IMR-90 (cell line): ENCODE results near the gene CCNYL1. TPM values are rescaled to one million over a fixed set of nuclear protein-coding genes. Genes with fewer than 3 reads are reported as not detected.

Source experiments
- ATAC-seq: fragments of 200-7000 bp; cut with Tn5 transposase; 2 replicates; pipeline ENCODE4 v1.9.1; 2020; ENCODE audit warnings: low read depth, mild to moderate bottlenecking, moderate library complexity
- BruUV-seq: library from RNA; stranded (reverse); fragments of 400-500 nt; replicated peaks from 2 replicates; lab custom pipeline; 2021; lab: Mats Ljungman, UMichigan
- CTCF ChIA-PET: fragments of 300-600 bp; formaldehyde crosslinking; extraction: SDS; loops from one replicate; lab custom pipeline; 2021; ENCODE audit warnings: antibody characterized with exemption; lab: Yijun Ruan, JAX
- POLR2A ChIA-PET: fragments of 300-600 bp; sonication (Branson Sonifier 250); formaldehyde crosslinking; loops from one replicate; lab custom pipeline; 2022; ENCODE audit warnings: antibody characterized with exemption; ENCODE audit not compliant: unreplicated experiment; lab: Charles Lee
- DNase-seq: peaks from one replicate; pipeline ENCODE4 v3.0.0; 2013
- H2AFZ ChIP-seq: replicated peaks from 2 replicates; pipeline ENCODE3; 2013; ENCODE audit warnings: low read length, mild to moderate bottlenecking; ENCODE audit not compliant: poor library complexity
- H2AK5ac ChIP-seq: 2 replicates; pipeline ENCODE4 v1.6.1; 2013; ENCODE audit warnings: low read depth, low read length, inconsistent platforms
- H2AK9ac ChIP-seq: replicated peaks from 2 replicates; pipeline ENCODE3; 2013; ENCODE audit warnings: mild to moderate bottlenecking, low read depth, low read length, moderate library complexity; ENCODE audit not compliant: poor library complexity
- H2BK120ac ChIP-seq: 2 replicates; pipeline ENCODE4 v1.6.1; 2013; ENCODE audit warnings: low read depth, low read length, inconsistent platforms
- H2BK15ac ChIP-seq: 3 replicates; pipeline ENCODE4 v1.6.1; 2013; ENCODE audit warnings: low read depth, low read length, inconsistent platforms
- H2BK20ac ChIP-seq: 2 replicates; pipeline ENCODE4 v1.6.1; 2013; ENCODE audit warnings: low read depth, mild to moderate bottlenecking, inconsistent platforms, low read length, moderate library complexity
- H2BK5ac ChIP-seq: 2 replicates; pipeline ENCODE4 v1.6.1; 2013; ENCODE audit warnings: mild to moderate bottlenecking, low read depth, low read length, inconsistent platforms; ENCODE audit not compliant: poor library complexity, severe bottlenecking
- H3K14ac ChIP-seq: replicated peaks from 2 replicates; pipeline ENCODE4 v1.6.1; 2013; ENCODE audit warnings: low read depth, low read length, inconsistent platforms
- H3K18ac ChIP-seq: 2 replicates; pipeline ENCODE4 v1.6.1; 2013; ENCODE audit warnings: low read depth, low read length, control low read depth
- H3K23ac ChIP-seq: 2 replicates; pipeline ENCODE4 v1.6.1; 2013; ENCODE audit warnings: low read depth, low read length, inconsistent platforms
- H3K27ac ChIP-seq: 2 replicates; pipeline ENCODE4 v1.5.1; 2013; ENCODE audit warnings: mild to moderate bottlenecking, control low read depth, low read length; ENCODE audit not compliant: insufficient read depth
- H3K27me3 ChIP-seq: 2 replicates; pipeline ENCODE4 v1.6.1; 2013; ENCODE audit warnings: low read length; ENCODE audit not compliant: control insufficient read depth, insufficient read depth
- H3K36me3 ChIP-seq: 2 replicates; pipeline ENCODE4 v1.6.1; 2013; ENCODE audit warnings: low read length, mixed read lengths; ENCODE audit not compliant: control insufficient read depth, insufficient read depth
- H3K4ac ChIP-seq: 2 replicates; pipeline ENCODE4 v1.6.1; 2013; ENCODE audit warnings: low read depth, low read length, inconsistent platforms
- H3K4me1 ChIP-seq: 2 replicates; pipeline ENCODE4 v1.6.1; 2013; ENCODE audit warnings: low read length, mixed read lengths; ENCODE audit not compliant: control insufficient read depth, insufficient read depth
- H3K4me2 ChIP-seq: 2 replicates; pipeline ENCODE4 v1.6.1; 2013; ENCODE audit warnings: low read depth, mild to moderate bottlenecking, control low read depth, low read length, moderate library complexity
- H3K4me3 ChIP-seq: 2 replicates; pipeline ENCODE4 v1.5.1; 2013; ENCODE audit warnings: low read depth, mild to moderate bottlenecking, control low read depth, low read length, moderate library complexity; ENCODE audit not compliant: insufficient read depth
- H3K56ac ChIP-seq: 2 replicates; pipeline ENCODE4 v1.6.1; 2013; ENCODE audit warnings: low read length, inconsistent platforms; ENCODE audit not compliant: insufficient read depth; ENCODE audit errors: extremely low read depth
- H3K79me1 ChIP-seq, 2 experiments: 2 replicates each; pipeline ENCODE4 v1.6.1; 2013; ENCODE audit warnings: low read length in 2 of 2, inconsistent platforms in 1 of 2, low read depth in 1 of 2
- H3K9ac ChIP-seq: 2 replicates; pipeline ENCODE4 v1.6.1; 2013; ENCODE audit warnings: low read depth, low read length, control low read depth
- H3K9me1 ChIP-seq: 2 replicates; pipeline ENCODE4 v1.6.1; 2013; ENCODE audit warnings: low read length, inconsistent platforms; ENCODE audit not compliant: insufficient read depth
- H3K9me3 ChIP-seq: 2 replicates; pipeline ENCODE4 v1.6.1; 2013; ENCODE audit warnings: low read length; ENCODE audit not compliant: control insufficient read depth, insufficient read depth
- H4K20me1 ChIP-seq: 2 replicates; pipeline ENCODE4 v1.6.1; 2013; ENCODE audit warnings: low read length, inconsistent platforms; ENCODE audit not compliant: insufficient read depth
- H4K5ac ChIP-seq: 2 replicates; pipeline ENCODE4 v1.6.1; 2013; ENCODE audit warnings: mild to moderate bottlenecking, low read depth, low read length, control low read depth
- H4K8ac ChIP-seq, 2 experiments: 2 replicates each; pipeline ENCODE4 v1.6.1; 2013; ENCODE audit warnings: low read depth in 2 of 2, low read length in 2 of 2, control low read depth in 1 of 2, inconsistent platforms in 1 of 2
- H4K91ac ChIP-seq: 2 replicates; pipeline ENCODE4 v1.6.1; 2013; ENCODE audit warnings: low read depth, low read length, inconsistent platforms; ENCODE audit not compliant: insufficient read depth
- BHLHE40 ChIP-seq: fragments of 150-350 bp; IDR thresholded peaks from 2 replicates; pipeline ENCODE4 v1.6.1; 2016; ENCODE audit warnings: mild to moderate bottlenecking, low read depth, low read length
- CEBPB ChIP-seq: IDR thresholded peaks from 2 replicates; pipeline ENCODE4 v1.6.1; 2012; ENCODE audit warnings: low read depth, low read length, improper control_type of control experiment
- CHD1 ChIP-seq: IDR thresholded peaks from 2 replicates; pipeline ENCODE4 v1.6.1; 2012; ENCODE audit warnings: low read depth, low read length, improper control_type of control experiment
- MAFK ChIP-seq: IDR thresholded peaks from 2 replicates; pipeline ENCODE4 v1.6.1; 2012; ENCODE audit warnings: low read depth, low read length, improper control_type of control experiment
- MAZ ChIP-seq: IDR thresholded peaks from 2 replicates; pipeline ENCODE4 v1.6.1; 2012; ENCODE audit warnings: low read depth, mild to moderate bottlenecking, low read length, improper control_type of control experiment, moderate library complexity, borderline replicate concordance
- MXI1 ChIP-seq: IDR thresholded peaks from 2 replicates; pipeline ENCODE4 v1.6.1; 2012; ENCODE audit warnings: low read depth, mild to moderate bottlenecking, low read length, moderate library complexity, borderline replicate concordance
- NFE2L2 ChIP-seq: fragments of 150-350 bp; IDR thresholded peaks from 2 replicates; pipeline ENCODE4 v1.6.1; 2016; ENCODE audit warnings: low read depth, mild to moderate bottlenecking, low read length
- RAD21 ChIP-seq: IDR thresholded peaks from 2 replicates; pipeline ENCODE4 v1.6.1; 2012; ENCODE audit warnings: low read length, improper control_type of control experiment
- RCOR1 ChIP-seq: IDR thresholded peaks from 2 replicates; pipeline ENCODE4 v1.6.1; 2012; ENCODE audit warnings: mild to moderate bottlenecking, low read length, improper control_type of control experiment; ENCODE audit not compliant: insufficient replicate concordance
- WGBS, 2 experiments: methylation state at CpG; one replicate each; pipeline versions ENCODE4 v1.1.5 to v1.1.7; 2013; ENCODE audit warnings: missing lambda C conversion rate in 2 of 2; ENCODE audit not compliant: insufficient read length in 1 of 2; ENCODE audit errors: extremely low coverage in 2 of 2; 5-methylcytosine and 5-hydroxymethylcytosine counted together
- dilution Hi-C: fragments of 300-500 bp; cut with HindIII; formaldehyde crosslinking; loops from one replicate; pipeline ENCODE4 v1.14.3; 2018; ENCODE audit warnings: low sequenced_read_pairs; ENCODE audit not compliant: unreplicated experiment
- in situ Hi-C: fragments of 300-500 bp; cut with MboI; formaldehyde crosslinking; loops from 3 replicates; pipeline ENCODE4 v1.14.3; 2019; ENCODE audit warnings: low sequenced_read_pairs, inconsistent platforms, mixed read lengths
- intact Hi-C: fragments of 100-400 bp; cut with micrococcal nuclease; formaldehyde crosslinking; loops from 2 replicates; pipeline ENCODE4 v1.10.0; 2022
- polyA plus RNA-seq, 3 experiments: library from polyadenylated mRNA; depleted of rRNA; stranded (reverse); fragments of >200 nt; gene quantifications; 2 replicates each; pipeline ENCODE4 v1.2.3, GENCODE V29; 2012; ENCODE audit warnings: low replicate concordance in 1 of 3
- total RNA-seq: library from RNA; depleted of rRNA; stranded (reverse); fragments of >200 nt; gene quantifications from 2 replicates; pipeline ENCODE4 v1.2.3, GENCODE V29; 2012
- TF ChIP-seq, protein P1 (sequence below): conservative IDR thresholded peaks from 2 replicates; pipeline ENCODE4 v1.5.1; 2012; ENCODE audit warnings: mild to moderate bottlenecking, low read depth, low read length, improper control_type of control experiment
- TF ChIP-seq, protein P2 (sequence below): fragments of 150-350 bp; IDR thresholded peaks from 2 replicates; pipeline ENCODE4 v1.6.1; 2016; ENCODE audit warnings: low read depth, mild to moderate bottlenecking, low read length, moderate library complexity, borderline replicate concordance

Gene CCNYL1
- total and polyA plus RNA-seq, 2 of the 4 experiments (the other 2 are of a cell fraction) = 5.4 to 7.3 TPM

DNA sequence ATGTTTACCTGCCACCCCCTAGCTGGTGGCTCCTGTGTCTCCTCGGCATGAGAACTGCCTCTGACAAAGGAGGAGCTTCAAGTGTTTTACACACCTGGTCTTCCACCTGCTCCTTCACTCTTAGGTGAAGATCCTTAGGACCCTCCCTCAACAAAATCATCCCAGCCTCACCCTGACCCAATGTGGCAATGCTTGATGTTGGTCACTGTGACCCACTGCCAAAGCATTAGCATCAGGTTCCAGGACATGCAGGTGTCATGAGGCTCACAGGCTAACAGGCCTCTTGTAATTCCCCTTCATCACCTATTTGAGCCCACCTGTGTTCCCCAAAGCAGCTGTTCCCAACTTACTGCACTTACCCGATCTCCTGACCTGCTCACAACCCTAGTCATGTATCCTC is 48.5 kb downstream of the CCNYL1 start:
- no TSS peak for BruUV-seq
- ATAC-seq (no peak), DNase-seq (no peak)
- no peaks in the 10 kb centered on the region for H3K79me1 ChIP-seq
- H4K20me1 ChIP-seq = no peaks in the 10 kb centered on the region
- ChIA-PET POLR2A (no interaction called here), CTCF (no interaction called here)
- H3K4me3 ChIP-seq = no peak overlapping the region
- no peak overlapping the region for H2AK5ac ChIP-seq
- 73% methylated on average over 1 of the region's 2 CpGs; no CpG with 5 or more reads in 1 of the 2 experiments for WGBS, 2 experiments
- H3K9me3 ChIP-seq = no peaks in the 10 kb centered on the region
- no peak overlapping the region for H4K8ac ChIP-seq
- no peak overlapping the region for H4K5ac ChIP-seq
- no peak overlapping the region for H3K23ac ChIP-seq
- no peak overlapping the region for H2BK5ac ChIP-seq
- H3K9me1 ChIP-seq = no peaks in the 10 kb centered on the region
- no peak overlapping the region for H3K4me2 ChIP-seq
- no peak overlapping the region for H2BK15ac ChIP-seq
- H3K9ac ChIP-seq = no peak overlapping the region
- in situ Hi-C loops (no loop called here), dilution Hi-C loops (no loop called here), intact Hi-C loops (no loop called here)
- H3K36me3 ChIP-seq = no peaks in the 10 kb centered on the region
- no peak overlapping the region for H2AFZ ChIP-seq
- H3K4ac ChIP-seq = no peak overlapping the region
- H3K56ac ChIP-seq = no peak overlapping the region
- no peak overlapping the region for H3K18ac ChIP-seq
- no peak for TF ChIP-seq RAD21
- no peak for TF ChIP-seq MAZ
- TF ChIP-seq, protein P1, sequence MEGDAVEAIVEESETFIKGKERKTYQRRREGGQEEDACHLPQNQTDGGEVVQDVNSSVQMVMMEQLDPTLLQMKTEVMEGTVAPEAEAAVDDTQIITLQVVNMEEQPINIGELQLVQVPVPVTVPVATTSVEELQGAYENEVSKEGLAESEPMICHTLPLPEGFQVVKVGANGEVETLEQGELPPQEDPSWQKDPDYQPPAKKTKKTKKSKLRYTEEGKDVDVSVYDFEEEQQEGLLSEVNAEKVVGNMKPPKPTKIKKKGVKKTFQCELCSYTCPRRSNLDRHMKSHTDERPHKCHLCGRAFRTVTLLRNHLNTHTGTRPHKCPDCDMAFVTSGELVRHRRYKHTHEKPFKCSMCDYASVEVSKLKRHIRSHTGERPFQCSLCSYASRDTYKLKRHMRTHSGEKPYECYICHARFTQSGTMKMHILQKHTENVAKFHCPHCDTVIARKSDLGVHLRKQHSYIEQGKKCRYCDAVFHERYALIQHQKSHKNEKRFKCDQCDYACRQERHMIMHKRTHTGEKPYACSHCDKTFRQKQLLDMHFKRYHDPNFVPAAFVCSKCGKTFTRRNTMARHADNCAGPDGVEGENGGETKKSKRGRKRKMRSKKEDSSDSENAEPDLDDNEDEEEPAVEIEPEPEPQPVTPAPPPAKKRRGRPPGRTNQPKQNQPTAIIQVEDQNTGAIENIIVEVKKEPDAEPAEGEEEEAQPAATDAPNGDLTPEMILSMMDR = no peak
- TF ChIP-seq CHD1 = no peak
- no peak for TF ChIP-seq NFE2L2
- no peak for TF ChIP-seq RCOR1
- no peak for TF ChIP-seq CEBPB
- TF ChIP-seq MAFK = no peak
- TF ChIP-seq, protein P2, sequence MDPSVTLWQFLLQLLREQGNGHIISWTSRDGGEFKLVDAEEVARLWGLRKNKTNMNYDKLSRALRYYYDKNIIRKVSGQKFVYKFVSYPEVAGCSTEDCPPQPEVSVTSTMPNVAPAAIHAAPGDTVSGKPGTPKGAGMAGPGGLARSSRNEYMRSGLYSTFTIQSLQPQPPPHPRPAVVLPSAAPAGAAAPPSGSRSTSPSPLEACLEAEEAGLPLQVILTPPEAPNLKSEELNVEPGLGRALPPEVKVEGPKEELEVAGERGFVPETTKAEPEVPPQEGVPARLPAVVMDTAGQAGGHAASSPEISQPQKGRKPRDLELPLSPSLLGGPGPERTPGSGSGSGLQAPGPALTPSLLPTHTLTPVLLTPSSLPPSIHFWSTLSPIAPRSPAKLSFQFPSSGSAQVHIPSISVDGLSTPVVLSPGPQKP = no peak
- TF ChIP-seq BHLHE40 = no peak
- no peak for TF ChIP-seq MXI1
- no peak overlapping the region for H2BK120ac ChIP-seq
- no peak overlapping the region for H4K91ac ChIP-seq
- H3K27me3 ChIP-seq = no peaks in the 10 kb centered on the region
- no peak overlapping the region for H3K14ac ChIP-seq
- H2BK20ac ChIP-seq = no peak overlapping the region
- H3K4me1 ChIP-seq = no peaks in the 10 kb centered on the region
- no peak overlapping the region for H2AK9ac ChIP-seq
- H3K27ac ChIP-seq = no peak overlapping the region
